Activated CD8-positive, alpha-beta T cell treated with anti-CD3 and anti-CD28 coated beads for 36 hours (primary cell): ENCODE data around the gene CDC14A. TPM values are rescaled to one million over a fixed set of nuclear protein-coding genes. Genes with fewer than 3 reads are reported as not detected.
A peak's percentile ranks its signal among the peaks of the same experiment; 100 is the strongest.

ENCODE experiments used
- ATAC-seq: fragments of 200-7000 bp; cut with Tn5 transposase; one replicate; pipeline ENCODE4 v1.10.0; 2021; ENCODE audit warnings: mild to moderate bottlenecking, moderate library complexity
- CTCF ChIA-PET: fragments of 350-600 bp; sonication (Branson Sonifier 250); formaldehyde crosslinking; loops from one replicate; lab custom pipeline; 2021; ENCODE audit warnings: antibody characterized with exemption; lab: Charles Lee
- POLR2A ChIA-PET: fragments of 350-600 bp; sonication (Branson Sonifier 250); formaldehyde crosslinking; loops from one replicate; lab custom pipeline; 2021; ENCODE audit warnings: antibody characterized with exemption; lab: Charles Lee
- DNase-seq: peaks from one replicate; pipeline ENCODE4 v3.0.0-alpha.2; 2020
- H3K27ac Mint-ChIP-seq: one replicate; pipeline ENCODE4 v1.8.0; 2021; ENCODE audit warnings: mild to moderate bottlenecking, mixed read lengths
- H3K27me3 Mint-ChIP-seq: one replicate; pipeline ENCODE4 v1.8.0; 2021; ENCODE audit warnings: mixed read lengths
- H3K36me3 Mint-ChIP-seq: one replicate; pipeline ENCODE4 v1.8.0; 2021; ENCODE audit warnings: low read depth, mixed read lengths
- H3K4me1 Mint-ChIP-seq: one replicate; pipeline ENCODE4 v1.8.0; 2021; ENCODE audit warnings: low read depth, mixed read lengths
- H3K4me3 Mint-ChIP-seq: one replicate; pipeline ENCODE4 v1.8.0; 2021; ENCODE audit warnings: mild to moderate bottlenecking, moderate library complexity, mixed read lengths
- H3K9me3 Mint-ChIP-seq: one replicate; pipeline ENCODE4 v1.8.0; 2021; ENCODE audit warnings: mixed read lengths
- intact Hi-C: fragments of 100-400 bp; cut with micrococcal nuclease; formaldehyde crosslinking; loops from one replicate; pipeline ENCODE4 v1.10.0; 2022
- total RNA-seq, 2 experiments: library from RNA; stranded (reverse); gene quantifications; one replicate each; pipeline ENCODE4 v1.2.3, GENCODE V29; 2021
- TF ChIP-seq, protein P1 (sequence below): fragments of 200-600 bp; IDR thresholded peaks from one replicate; pipeline ENCODE4 v1.8.0; 2022; ENCODE audit warnings: antibody characterized with exemption, mild to moderate bottlenecking

CDC14A gene
- total RNA-seq, 2 experiments from 2014 or later, result 14.3 to 17.2 TPM

- CTCF ChIA-PET, result interaction anchor here (0.8 to 5.2 kb wide), 13 partner anchors 34 to 116 kb away, joined by 3 to 77 read pairs (median 3); partner anchors contain the start of gene RTCA
- DNase-seq (peak; percentile 72), ATAC-seq (peak; percentile 15)
- H3K27me3 Mint-ChIP-seq, result no peaks in the 10 kb centered on the region
- H3K27ac Mint-ChIP-seq, result peak overlapping the region; percentile 97
- H3K36me3 Mint-ChIP-seq, result peaks cover 37% of the 10 kb centered on the region
- no peaks in the 10 kb centered on the region for H3K9me3 Mint-ChIP-seq
- H3K4me3 Mint-ChIP-seq, result peak overlapping the region; percentile 97
- H3K4me1 Mint-ChIP-seq, result peaks cover 44% of the 10 kb centered on the region
- POLR2A ChIA-PET, result interaction anchor here (0.8 to 3.3 kb wide), 18 partner anchors 10 to 315 kb away, joined by 3 to 21 read pairs (median 6); partner anchors contain the start of genes DBT and RTCA
- intact Hi-C loops, result loop anchor here (5.0 to 10.0 kb wide), 5 partner anchors 44 to 548 kb away; partner anchors contain the start of genes RTCA, SASS6 and TRMT13
- TF ChIP-seq, protein P1, sequence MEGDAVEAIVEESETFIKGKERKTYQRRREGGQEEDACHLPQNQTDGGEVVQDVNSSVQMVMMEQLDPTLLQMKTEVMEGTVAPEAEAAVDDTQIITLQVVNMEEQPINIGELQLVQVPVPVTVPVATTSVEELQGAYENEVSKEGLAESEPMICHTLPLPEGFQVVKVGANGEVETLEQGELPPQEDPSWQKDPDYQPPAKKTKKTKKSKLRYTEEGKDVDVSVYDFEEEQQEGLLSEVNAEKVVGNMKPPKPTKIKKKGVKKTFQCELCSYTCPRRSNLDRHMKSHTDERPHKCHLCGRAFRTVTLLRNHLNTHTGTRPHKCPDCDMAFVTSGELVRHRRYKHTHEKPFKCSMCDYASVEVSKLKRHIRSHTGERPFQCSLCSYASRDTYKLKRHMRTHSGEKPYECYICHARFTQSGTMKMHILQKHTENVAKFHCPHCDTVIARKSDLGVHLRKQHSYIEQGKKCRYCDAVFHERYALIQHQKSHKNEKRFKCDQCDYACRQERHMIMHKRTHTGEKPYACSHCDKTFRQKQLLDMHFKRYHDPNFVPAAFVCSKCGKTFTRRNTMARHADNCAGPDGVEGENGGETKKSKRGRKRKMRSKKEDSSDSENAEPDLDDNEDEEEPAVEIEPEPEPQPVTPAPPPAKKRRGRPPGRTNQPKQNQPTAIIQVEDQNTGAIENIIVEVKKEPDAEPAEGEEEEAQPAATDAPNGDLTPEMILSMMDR, result no peak
Measured at GRCh38 chr1:100353071-100353801, 930 bp downstream of the CDC14A start.

GRCh38 chr1:100353988-100354387 is 1.7 kb downstream of the CDC14A start:
- CTCF ChIA-PET, result interaction anchor here (0.8 to 5.2 kb wide), 13 partner anchors 10 to 141 kb away, joined by 3 to 77 read pairs (median 4); no protein-coding TSS in a partner anchor
- ATAC-seq, result no peak

DNA sequence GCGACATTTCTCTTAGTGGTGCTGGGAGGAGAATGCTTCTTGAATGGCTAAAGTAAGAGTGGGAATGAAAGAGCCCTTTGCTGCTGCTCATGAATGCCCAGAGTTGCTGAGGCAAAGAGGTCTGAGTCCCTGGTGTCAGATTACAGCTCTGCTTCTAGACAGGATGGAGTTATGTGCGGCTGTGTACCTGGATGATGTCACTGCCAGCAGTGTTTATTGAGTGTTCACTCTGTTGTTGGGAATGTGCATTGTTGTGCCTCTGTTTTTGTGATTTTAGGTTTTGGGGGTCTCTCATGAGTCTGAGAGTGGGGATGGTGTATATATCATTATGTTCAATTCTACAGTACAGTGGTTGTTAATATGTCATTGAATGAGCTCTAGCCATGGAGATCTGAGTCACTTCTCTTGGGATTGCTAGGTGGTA is 2.7 kb downstream of the CDC14A start:
- peak overlapping the region; percentile 97 for H3K4me3 Mint-ChIP-seq
- intact Hi-C loops, result loop anchor here (5.0 to 10.0 kb wide), 5 partner anchors 42 to 550 kb away; partner anchors contain the start of genes RTCA, SASS6 and TRMT13
- DNase-seq, result peak; percentile 42
- ChIA-PET CTCF (interaction anchor here (0.7 to 5.2 kb wide), 8 partner anchors 9 to 140 kb away, joined by 3 to 77 read pairs (median 4); no protein-coding TSS in a partner anchor), POLR2A (interaction anchor here (1.4 to 2.8 kb wide), 4 partner anchors 8 to 110 kb away, joined by 3 to 21 read pairs (median 6); no protein-coding TSS in a partner anchor)
- peaks cover 58% of the 10 kb centered on the region for H3K4me1 Mint-ChIP-seq
- peak overlapping the region; percentile 80 for H3K27ac Mint-ChIP-seq
- H3K27me3 Mint-ChIP-seq, result no peaks in the 10 kb centered on the region
- ATAC-seq, result no peak
- TF ChIP-seq, protein P1, result no peak
- H3K36me3 Mint-ChIP-seq, result peaks cover 45% of the 10 kb centered on the region
- no peaks in the 10 kb centered on the region for H3K9me3 Mint-ChIP-seq

More at GRCh38 chr1:100353988-100354387, 1.7 kb downstream of the CDC14A start:
- H3K9me3 Mint-ChIP-seq, result no peaks in the 10 kb centered on the region
- H3K27me3 Mint-ChIP-seq, result no peaks in the 10 kb centered on the region
- TF ChIP-seq, protein P1, result no peak
- no peak for DNase-seq
- intact Hi-C loops, result loop anchor here (5.0 to 10.0 kb wide), 5 partner anchors 43 to 549 kb away; partner anchors contain the start of genes RTCA, SASS6 and TRMT13
- peaks cover 51% of the 10 kb centered on the region for H3K4me1 Mint-ChIP-seq
- POLR2A ChIA-PET, result interaction anchor here (0.7 to 3.3 kb wide), 11 partner anchors 9 to 316 kb away, joined by 3 to 21 read pairs (median 7); partner anchors contain the start of gene RTCA
- H3K4me3 Mint-ChIP-seq, result peak overlapping the region; percentile 97
- peaks cover 40% of the 10 kb centered on the region for H3K36me3 Mint-ChIP-seq
- H3K27ac Mint-ChIP-seq, result peak overlapping the region; percentile 97

GRCh38 chr1:100358210-100358609 is 5.9 kb downstream of the CDC14A start:
- Mint-ChIP-seq H3K27ac (peak overlapping the region; percentile 47), H3K36me3 (peaks cover 65% of the 10 kb centered on the region), H3K4me3 (no peak overlapping the region), H3K27me3 (no peaks in the 10 kb centered on the region), H3K4me1 (peaks cover 86% of the 10 kb centered on the region), H3K9me3 (no peaks in the 10 kb centered on the region)
- intact Hi-C loops, result loop anchor here (10.0 kb wide), 2 partner anchors 223 to 553 kb away; partner anchors contain the start of genes SASS6 and TRMT13
- DNase-seq, result peak; percentile 46
- CTCF ChIA-PET, result interaction anchor here (0.7 to 3.0 kb wide), 27 partner anchors 8 to 301 kb away, joined by 3 to 26 read pairs (median 4); no protein-coding TSS in a partner anchor
- TF ChIP-seq, protein P1, result peak; percentile 59
- ATAC-seq, result no peak
- POLR2A ChIA-PET, result interaction anchor here (0.9 to 1.1 kb wide), 3 partner anchors 30 to 102 kb away, joined by 3 to 4 read pairs (median 4); no protein-coding TSS in a partner anchor
